ENCODE measurements around the gene STK10. TPM values are rescaled to one million over a fixed set of nuclear protein-coding genes. Genes with fewer than 3 reads are reported as not detected.

Gene STK10
- total and polyA plus RNA-seq, 9 of the 15 experiments (the other 6 are each of a cell fraction or from before 2014, with no cell fraction given) = 0.30 to 6.7 (median 2.4) TPM

GRCh38 chr5:172142709-172143215, 45.3 kb downstream of the STK10 start (continued):
- TF ChIP-seq CREB3 (tag; conservative IDR thresholded peaks at IDR 0.05; ENCODE audit: low read depth) (no peak), ZNF717 (CRISPR knock-in tag; IDR thresholded peaks at IDR 0.05) (no peak), ZFPM2 (CRISPR knock-in tag; IDR thresholded peaks at IDR 0.05) (no peak), HDAC2 (IDR thresholded peaks at IDR 0.05) (peak; percentile 91), PHB2 (IDR thresholded peaks at IDR 0.05; ENCODE audit: low read depth) (no peak), STAG1 (CRISPR knock-in tag; IDR thresholded peaks at IDR 0.05; ENCODE audit: borderline replicate concordance) (no peak), TRIM24 (IDR thresholded peaks at IDR 0.05) (peak; percentile 72), DMBX1 (CRISPR knock-in tag; IDR thresholded peaks at IDR 0.05; ENCODE audit: borderline replicate concordance) (no peak), FOXK2 (conservative IDR thresholded peaks at IDR 0.05 in 1 of 2, IDR thresholded peaks at IDR 0.05 in 1 of 2; ENCODE audit: low read depth in 2 of 2) (no peak), DDX20 (tag; IDR thresholded peaks at IDR 0.05; ENCODE audit: low read depth) (no peak), ZNF165 (CRISPR knock-in tag; IDR thresholded peaks at IDR 0.05; ENCODE audit: borderline replicate concordance) (no peak), ZNF274 (IDR thresholded peaks at IDR 0.05; ENCODE audit: borderline replicate concordance, low read depth, low read length) (no peak), SMARCA5 (IDR thresholded peaks at IDR 0.05) (no peak), HMGN3 (IDR thresholded peaks at IDR 0.05; ENCODE audit: borderline replicate concordance, extremely low read depth, insufficient read length, low read depth, low read length) (no peak), RBFOX2 (IDR thresholded peaks at IDR 0.05; ENCODE audit: low read depth, low read length) (no peak), SPI1 (IDR thresholded peaks at IDR 0.05; ENCODE audit: borderline replicate concordance, low read depth, low read length) (no peak), TAL1 (IDR thresholded peaks at IDR 0.05) (peak; percentile 91), MEF2A (IDR thresholded peaks at IDR 0.05; ENCODE audit: control insufficient read depth, low read depth, low read length) (no peak), ZC3H4 (CRISPR knock-in tag; IDR thresholded peaks at IDR 0.05; ENCODE audit: borderline replicate concordance) (no peak), ZNF23 (CRISPR knock-in tag; IDR thresholded peaks at IDR 0.05) (no peak), PRMT5 (CRISPR knock-in tag; IDR thresholded peaks at IDR 0.05) (no peak), MNT (conservative IDR thresholded peaks at IDR 0.05) (no peak), KLF13 (tag; IDR thresholded peaks at IDR 0.05; ENCODE audit: borderline replicate concordance, low read depth) (no peak), FOXP1 (CRISPR knock-in tag; IDR thresholded peaks at IDR 0.05) (no peak), ZNF644 (tag; IDR thresholded peaks at IDR 0.05; ENCODE audit: low read depth) (no peak), BRD4 (IDR thresholded peaks at IDR 0.05) (no peak)
- TF ChIP-seq, protein P1, sequence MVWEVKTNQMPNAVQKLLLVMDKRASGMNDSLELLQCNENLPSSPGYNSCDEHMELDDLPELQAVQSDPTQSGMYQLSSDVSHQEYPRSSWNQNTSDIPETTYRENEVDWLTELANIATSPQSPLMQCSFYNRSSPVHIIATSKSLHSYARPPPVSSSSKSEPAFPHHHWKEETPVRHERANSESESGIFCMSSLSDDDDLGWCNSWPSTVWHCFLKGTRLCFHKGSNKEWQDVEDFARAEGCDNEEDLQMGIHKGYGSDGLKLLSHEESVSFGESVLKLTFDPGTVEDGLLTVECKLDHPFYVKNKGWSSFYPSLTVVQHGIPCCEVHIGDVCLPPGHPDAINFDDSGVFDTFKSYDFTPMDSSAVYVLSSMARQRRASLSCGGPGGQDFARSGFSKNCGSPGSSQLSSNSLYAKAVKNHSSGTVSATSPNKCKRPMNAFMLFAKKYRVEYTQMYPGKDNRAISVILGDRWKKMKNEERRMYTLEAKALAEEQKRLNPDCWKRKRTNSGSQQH (CRISPR knock-in tag; IDR thresholded peaks at IDR 0.05) = no peak
- TF ChIP-seq, protein P2, sequence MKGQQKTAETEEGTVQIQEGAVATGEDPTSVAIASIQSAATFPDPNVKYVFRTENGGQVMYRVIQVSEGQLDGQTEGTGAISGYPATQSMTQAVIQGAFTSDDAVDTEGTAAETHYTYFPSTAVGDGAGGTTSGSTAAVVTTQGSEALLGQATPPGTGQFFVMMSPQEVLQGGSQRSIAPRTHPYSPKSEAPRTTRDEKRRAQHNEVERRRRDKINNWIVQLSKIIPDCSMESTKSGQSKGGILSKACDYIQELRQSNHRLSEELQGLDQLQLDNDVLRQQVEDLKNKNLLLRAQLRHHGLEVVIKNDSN (CRISPR knock-in tag; IDR thresholded peaks at IDR 0.05) = no peak
